GM12878 (cell line): Measurements from ENCODE around the gene RAB36. TPM values are rescaled to one million over a fixed set of nuclear protein-coding genes. Genes with fewer than 3 reads are reported as not detected.

Source experiments
- ATAC-seq: fragments of 200-7000 bp; cut with Tn5 transposase; 3 replicates; pipeline ENCODE4 v1.9.1; 2020; ENCODE audit warnings: mild to moderate bottlenecking, moderate library complexity
- BruUV-seq: library from RNA; stranded (reverse); fragments of 400-500 nt; replicated peaks from 2 replicates; lab custom pipeline; 2021; lab: Mats Ljungman, UMichigan
- CTCF ChIA-PET: fragments of 300-600 bp; sonication (Branson Sonifier 250); formaldehyde crosslinking; extraction: SDS; loops from one replicate; lab custom pipeline; 2021; ENCODE audit warnings: inconsistent platforms; lab: Yijun Ruan, JAX
- POLR2A ChIA-PET: fragments of 350-600 bp; formaldehyde crosslinking; extraction: SDS; loops from one replicate; lab custom pipeline; 2021; ENCODE audit warnings: inconsistent platforms; lab: Charles Lee
- RAD21 ChIA-PET: fragments of 300-600 bp; sonication (Branson Sonifier 250); formaldehyde crosslinking; loops from one replicate; lab custom pipeline; 2023; ENCODE audit warnings: antibody characterized with exemption; ENCODE audit not compliant: unreplicated experiment; lab: Charles Lee
- SMC1A ChIA-PET: fragments of 300-600 bp; sonication (Branson Sonifier 250); formaldehyde crosslinking; loops from one replicate; lab custom pipeline; 2023; ENCODE audit not compliant: unreplicated experiment, uncharacterized antibody; lab: Charles Lee
- DNase-seq: peaks from one replicate; pipeline ENCODE4 v3.0.0-alpha.2; 2011; ENCODE audit warnings: low read depth, low spot score
- FAIRE-seq: peaks from 3 replicates; lab custom pipeline; 2011; peaks lifted over from hg19 to GRCh38; lab: Jason Lieb, UNC
- H2AFZ ChIP-seq: 2 replicates; pipeline ENCODE4 v1.6.0; 2011; ENCODE audit warnings: low read depth, low read length, control low read depth; ENCODE audit not compliant: control insufficient read depth
- H3K27ac ChIP-seq: 2 replicates; pipeline ENCODE4 v1.5.1; 2011; ENCODE audit warnings: control low read depth; ENCODE audit not compliant: control insufficient read depth, insufficient read depth
- H3K27me3 ChIP-seq, 2 experiments: replicated peaks in 1 of 2; 2 replicates each; pipeline versions ENCODE4 v1.6.0 to v1.6.1; 2011; ENCODE audit warnings: low read length in 1 of 2; ENCODE audit not compliant: control insufficient read depth in 2 of 2, insufficient read depth in 2 of 2
- H3K36me3 ChIP-seq, 2 experiments: 2 replicates each; pipeline ENCODE4 v1.5.1; 2011; ENCODE audit warnings: low read length in 1 of 2; ENCODE audit not compliant: control insufficient read depth in 2 of 2, insufficient read depth in 2 of 2
- H3K4me1 ChIP-seq: 2 replicates; pipeline ENCODE4 v1.6.1; 2011; ENCODE audit warnings: mild to moderate bottlenecking, low read length, moderate library complexity, mixed read lengths; ENCODE audit not compliant: control insufficient read depth, insufficient read depth
- H3K4me2 ChIP-seq: 2 replicates; pipeline ENCODE4 v1.6.0; 2011; ENCODE audit warnings: control low read depth; ENCODE audit not compliant: control insufficient read depth, insufficient read depth
- H3K4me3 ChIP-seq: fragments of 200-600 bp; sonication (generic); 2 replicates; pipeline ENCODE4 v1.5.1; 2016
- H3K79me2 ChIP-seq: 2 replicates; pipeline ENCODE4 v1.6.0; 2011; ENCODE audit warnings: low read length; ENCODE audit not compliant: control insufficient read depth, insufficient read depth
- H3K9ac ChIP-seq: 2 replicates; pipeline ENCODE4 v1.8.0; 2011; ENCODE audit warnings: low read length, control low read depth, mixed read lengths; ENCODE audit not compliant: control insufficient read depth, insufficient read depth
- H3K9me3 ChIP-seq: replicated peaks from 3 replicates; pipeline ENCODE4 v1.5.1; 2011; ENCODE audit warnings: mild to moderate bottlenecking, low read length; ENCODE audit not compliant: control insufficient read depth, insufficient read depth
- H4K20me1 ChIP-seq: 2 replicates; pipeline ENCODE4 v1.6.0; 2011; ENCODE audit not compliant: control insufficient read depth, insufficient read depth
- CREB1 ChIP-seq: IDR thresholded peaks from 2 replicates; pipeline ENCODE4 v1.6.1; 2012; ENCODE audit warnings: low read depth, mild to moderate bottlenecking, inconsistent platforms
- ELK1 ChIP-seq: IDR thresholded peaks from 2 replicates; pipeline ENCODE4 v1.6.1; 2012; ENCODE audit warnings: low read depth, low read length, improper control_type of control experiment
- ESRRA ChIP-seq: IDR thresholded peaks from 2 replicates; pipeline ENCODE4 v1.6.1; 2012; ENCODE audit warnings: mild to moderate bottlenecking, low read length, improper control_type of control experiment
- FOXK2 ChIP-seq: fragments of 450-650 bp; IDR thresholded peaks from 2 replicates; pipeline ENCODE4 v1.6.1; 2017; ENCODE audit warnings: mild to moderate bottlenecking, moderate library complexity
- KLF5 ChIP-seq: fragments of 450-650 bp; IDR thresholded peaks from 2 replicates; pipeline ENCODE4 v1.6.1; 2014; ENCODE audit warnings: mild to moderate bottlenecking; ENCODE audit not compliant: partially characterized antibody
- MTA2 ChIP-seq: fragments of 450-650 bp; IDR thresholded peaks from 2 replicates; pipeline ENCODE4 v1.6.1; 2016; ENCODE audit warnings: low read depth, mild to moderate bottlenecking, moderate library complexity
- NFYA ChIP-seq: IDR thresholded peaks from 2 replicates; pipeline ENCODE4 v1.6.1; 2011; ENCODE audit warnings: low read depth, mild to moderate bottlenecking, low read length, improper control_type of control experiment, borderline replicate concordance
- RCOR1 ChIP-seq: conservative IDR thresholded peaks from 2 replicates; pipeline ENCODE4 v1.6.1; 2012; ENCODE audit warnings: low read depth, low read length, improper control_type of control experiment
- SP1 ChIP-seq: IDR thresholded peaks from one replicate; pipeline ENCODE4 v1.6.1; 2011; ENCODE audit warnings: low read depth, low read length
- SREBF1 ChIP-seq: IDR thresholded peaks from 2 replicates; pipeline ENCODE4 v1.6.1; 2012; ENCODE audit warnings: mild to moderate bottlenecking, low read length
- ZNF384 ChIP-seq: IDR thresholded peaks from 2 replicates; pipeline ENCODE4 v1.6.1; 2012; ENCODE audit warnings: low read depth, mild to moderate bottlenecking, low read length, improper control_type of control experiment, borderline replicate concordance
- WGBS: methylation state at CpG from one replicate; pipeline ENCODE4 v1.1.6; 2016; ENCODE audit warnings: low lambda C conversion rate; ENCODE audit not compliant: insufficient replicate concordance, insufficient coverage; ENCODE audit errors: missing lambda C conversion rate; 5-methylcytosine and 5-hydroxymethylcytosine counted together
- in situ Hi-C: fragments of 300-500 bp; cut with MboI; formaldehyde crosslinking; loops from 9 replicates; pipeline ENCODE4 v1.14.3; 2018; ENCODE audit warnings: mixed read lengths
- intact Hi-C: fragments of 100-400 bp; cut with micrococcal nuclease; formaldehyde crosslinking; loops from one replicate; pipeline ENCODE4 v1.14.2; 2022; ENCODE audit not compliant: unreplicated experiment
- polyA plus RNA-seq, 11 experiments: library from polyadenylated mRNA; depleted of rRNA in 4 of 11; unstranded in 6 of 11; stranded (reverse) in 5 of 11; fragments of >200 nt; fragmentation: Nextera tagmentation in 4 of 11; fragmentation: Illumina TruSeq in 1 of 11; extraction: Ambion mirVana in 4 of 11; extraction: Trizol in 1 of 11; gene quantifications; 1 replicate in 1 of 11; 2 replicates in 10 of 11; pipeline versions ENCODE4 v1.2.1 to v1.2.3, GENCODE V29; 2011 to 2016; ENCODE audit warnings: inconsistent platforms in 2 of 11, missing spikeins in 2 of 11, low read depth in 1 of 11
- total RNA-seq, 4 experiments: library from RNA; depleted of rRNA in 3 of 4; stranded (reverse); fragments of >200 nt in 3 of 4; fragmentation: Illumina TruSeq in 1 of 4; extraction: Trizol in 1 of 4; gene quantifications; 2 replicates each; pipeline versions ENCODE4 v1.2.1 to v1.2.3, GENCODE V29; 2013 to 2021
- TF ChIP-seq, protein P1 (sequence below): fragments of 450-650 bp; IDR thresholded peaks from 2 replicates; pipeline ENCODE4 v1.6.1; 2017; ENCODE audit warnings: mild to moderate bottlenecking, moderate library complexity

Gene RAB36
- total and polyA plus RNA-seq, 10 of the 15 experiments (the other 5 are each of a cell fraction or from before 2014, with no cell fraction given) = 0.31 to 2.7 (median 1.1) TPM

DNA sequence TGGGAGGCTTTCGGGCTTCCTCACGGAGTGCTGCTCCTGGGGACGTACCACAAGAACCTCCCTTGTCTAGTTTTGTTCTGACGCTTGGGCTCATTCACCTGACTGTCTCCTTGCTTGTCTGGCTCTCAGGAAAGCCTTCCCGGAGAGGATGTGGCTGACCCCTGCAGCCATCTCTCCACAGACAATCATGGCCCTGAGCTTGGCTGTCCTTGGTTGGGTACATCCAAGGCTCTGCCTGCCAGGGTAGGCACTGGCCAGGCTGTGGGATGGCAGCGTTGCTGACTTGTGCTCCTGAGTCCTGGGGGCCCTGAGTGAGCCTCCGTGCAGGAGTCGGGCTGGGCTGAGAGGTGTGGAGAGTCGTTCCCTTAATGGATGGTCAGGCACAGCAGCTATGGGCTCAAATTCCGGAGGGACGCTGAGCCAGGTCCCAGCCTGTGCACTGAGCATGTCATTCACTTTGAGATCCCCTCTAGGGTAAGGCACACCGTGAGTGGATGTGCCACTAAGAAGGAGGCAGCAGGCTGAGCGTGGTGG, 67.8 kb downstream of the RAB36 start:
- Histone ChIP-seq H3K27ac (no peak overlapping the region), H3K79me2 (peaks cover 2% of the 10 kb centered on the region), H3K9ac (no peak overlapping the region), H4K20me1 (no peaks in the 10 kb centered on the region), H3K36me3 (peaks cover 0 to 6% of the 10 kb centered on the region in 2 experiments; a peak in 2 of 4 replicates), H3K4me3 (no peak overlapping the region), H2AFZ (no peak overlapping the region), H3K9me3 (no peaks in the 10 kb centered on the region), H3K4me1 (peaks cover 13% of the 10 kb centered on the region), H3K4me2 (no peak overlapping the region), H3K27me3 (no peaks in the 10 kb centered on the region)
- BruUV-seq = no TSS peak
- WGBS = 88% methylated on average over 13 of the region's 13 CpGs
- TF ChIP-seq CREB1 (no peak), SREBF1 (no peak), KLF5 (no peak), RCOR1 (no peak), ZNF384 (no peak)
- SMC1A ChIA-PET = no interaction called here
- POLR2A ChIA-PET = no interaction called here
- FAIRE-seq (no peak), DNase-seq (no peak), ATAC-seq (no peak)
- in situ Hi-C loops (no loop called here), intact Hi-C loops (no loop called here)
- RAD21 ChIA-PET = no interaction called here
- CTCF ChIA-PET = interaction anchor here (1.0 to 2.0 kb wide), 2 partner anchors 13 to 30 kb away, joined by 3 to 5 read pairs; no protein-coding TSS in a partner anchor

- H3K4me1 ChIP-seq = peaks cover 18% of the 10 kb centered on the region
- WGBS = 69% methylated on average over 11 of the region's 11 CpGs
- no peak overlapping the region for H2AFZ ChIP-seq
- no peaks in the 10 kb centered on the region for H3K27me3 ChIP-seq
- no peak overlapping the region for H3K27ac ChIP-seq
- ChIA-PET POLR2A (no interaction called here), RAD21 (no interaction called here), CTCF (interaction anchor here (1.0 to 2.0 kb wide), 2 partner anchors 13 to 30 kb away, joined by 3 to 5 read pairs; no protein-coding TSS in a partner anchor), SMC1A (no interaction called here)
- intact Hi-C loops = no loop called here
- no peak for FAIRE-seq
- peaks cover 0 to 6% of the 10 kb centered on the region in 2 experiments; a peak in 2 of 4 replicates for H3K36me3 ChIP-seq
- TSS peak; percentile 29 for BruUV-seq
- H3K4me2 ChIP-seq = no peak overlapping the region
- no peak overlapping the region for H3K4me3 ChIP-seq
- DNase-seq = no peak
- no peaks in the 10 kb centered on the region for H4K20me1 ChIP-seq
- in situ Hi-C loops = no loop called here
- no peaks in the 10 kb centered on the region for H3K9me3 ChIP-seq
- no peak for ATAC-seq
- H3K9ac ChIP-seq = no peak overlapping the region
- peaks cover 8% of the 10 kb centered on the region for H3K79me2 ChIP-seq
- no peak for TF ChIP-seq NFYA
- TF ChIP-seq ELK1 = no peak
- no peak for TF ChIP-seq KLF5
- TF ChIP-seq SP1 = no peak
- TF ChIP-seq ESRRA = no peak
- no peak for TF ChIP-seq MTA2
- no peak for TF ChIP-seq FOXK2
- TF ChIP-seq, protein P1, sequence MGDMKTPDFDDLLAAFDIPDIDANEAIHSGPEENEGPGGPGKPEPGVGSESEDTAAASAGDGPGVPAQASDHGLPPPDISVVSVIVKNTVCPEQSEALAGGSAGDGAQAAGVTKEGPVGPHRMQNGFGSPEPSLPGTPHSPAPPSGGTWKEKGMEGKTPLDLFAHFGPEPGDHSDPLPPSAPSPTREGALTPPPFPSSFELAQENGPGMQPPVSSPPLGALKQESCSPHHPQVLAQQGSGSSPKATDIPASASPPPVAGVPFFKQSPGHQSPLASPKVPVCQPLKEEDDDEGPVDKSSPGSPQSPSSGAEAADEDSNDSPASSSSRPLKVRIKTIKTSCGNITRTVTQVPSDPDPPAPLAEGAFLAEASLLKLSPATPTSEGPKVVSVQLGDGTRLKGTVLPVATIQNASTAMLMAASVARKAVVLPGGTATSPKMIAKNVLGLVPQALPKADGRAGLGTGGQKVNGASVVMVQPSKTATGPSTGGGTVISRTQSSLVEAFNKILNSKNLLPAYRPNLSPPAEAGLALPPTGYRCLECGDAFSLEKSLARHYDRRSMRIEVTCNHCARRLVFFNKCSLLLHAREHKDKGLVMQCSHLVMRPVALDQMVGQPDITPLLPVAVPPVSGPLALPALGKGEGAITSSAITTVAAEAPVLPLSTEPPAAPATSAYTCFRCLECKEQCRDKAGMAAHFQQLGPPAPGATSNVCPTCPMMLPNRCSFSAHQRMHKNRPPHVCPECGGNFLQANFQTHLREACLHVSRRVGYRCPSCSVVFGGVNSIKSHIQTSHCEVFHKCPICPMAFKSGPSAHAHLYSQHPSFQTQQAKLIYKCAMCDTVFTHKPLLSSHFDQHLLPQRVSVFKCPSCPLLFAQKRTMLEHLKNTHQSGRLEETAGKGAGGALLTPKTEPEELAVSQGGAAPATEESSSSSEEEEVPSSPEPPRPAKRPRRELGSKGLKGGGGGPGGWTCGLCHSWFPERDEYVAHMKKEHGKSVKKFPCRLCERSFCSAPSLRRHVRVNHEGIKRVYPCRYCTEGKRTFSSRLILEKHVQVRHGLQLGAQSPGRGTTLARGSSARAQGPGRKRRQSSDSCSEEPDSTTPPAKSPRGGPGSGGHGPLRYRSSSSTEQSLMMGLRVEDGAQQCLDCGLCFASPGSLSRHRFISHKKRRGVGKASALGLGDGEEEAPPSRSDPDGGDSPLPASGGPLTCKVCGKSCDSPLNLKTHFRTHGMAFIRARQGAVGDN = no peak
Observed at GRCh38 chr22:23213581-23214334, 68.5 kb downstream of the RAB36 start.
